ENCODE data around the gene SIGLEC11.

Gene SIGLEC11

GRCh38 chr19:49924004-49924880 lies 36.7 kb downstream of the SIGLEC11 start:
- no peak for DNase-seq

GRCh38 chr19:49923055-49924003 lies 37.6 kb downstream of the SIGLEC11 start:
- no peak for DNase-seq

- no peak for DNase-seq
Measured at GRCh38 chr19:49921871-49922795, 38.8 kb downstream of the SIGLEC11 start.

GRCh38 chr19:49920624-49921363 lies 40.2 kb downstream of the SIGLEC11 start:
- DNase-seq = no peak

- no peak for DNase-seq
Measured at GRCh38 chr19:49918089-49918488, 42.9 kb downstream of the SIGLEC11 start.

- DNase-seq = no peak
Measured at GRCh38 chr19:49916839-49917733, 43.9 kb downstream of the SIGLEC11 start.

- no peak for DNase-seq
Measured at GRCh38 chr19:49915271-49915670, 45.7 kb downstream of the SIGLEC11 start.

- no peak for DNase-seq
Measured at GRCh38 chr19:49913720-49914119, 47.3 kb downstream of the SIGLEC11 start.

- DNase-seq = no peak
Measured at GRCh38 chr19:49912965-49913685, 47.8 kb downstream of the SIGLEC11 start.

GRCh38 chr19:49911381-49912145 lies 49.4 kb downstream of the SIGLEC11 start:
- no peak for DNase-seq

GRCh38 chr19:49910179-49910578 lies 50.8 kb downstream of the SIGLEC11 start:
- no peak for DNase-seq

- DNase-seq = no peak
Measured at GRCh38 chr19:49908480-49909420, 52.2 kb downstream of the SIGLEC11 start.

GRCh38 chr19:49907745-49908446 lies 53.1 kb downstream of the SIGLEC11 start:
- DNase-seq = no peak

- DNase-seq = no peak
Measured at GRCh38 chr19:49906879-49907564, 54.0 kb downstream of the SIGLEC11 start.

GRCh38 chr19:49904136-49904535 lies 56.8 kb downstream of the SIGLEC11 start:
- no peak for DNase-seq

Data from NCI-H2029 treated with DMSO at 0.1 percent for 48 hours (cell line).